ENCODE measurements around the gene TAF1D.

Gene TAF1D

GRCh38 chr11:93733474-93733873 lies 7.8 kb downstream of the TAF1D start:
- TF ChIP-seq, protein P1, sequence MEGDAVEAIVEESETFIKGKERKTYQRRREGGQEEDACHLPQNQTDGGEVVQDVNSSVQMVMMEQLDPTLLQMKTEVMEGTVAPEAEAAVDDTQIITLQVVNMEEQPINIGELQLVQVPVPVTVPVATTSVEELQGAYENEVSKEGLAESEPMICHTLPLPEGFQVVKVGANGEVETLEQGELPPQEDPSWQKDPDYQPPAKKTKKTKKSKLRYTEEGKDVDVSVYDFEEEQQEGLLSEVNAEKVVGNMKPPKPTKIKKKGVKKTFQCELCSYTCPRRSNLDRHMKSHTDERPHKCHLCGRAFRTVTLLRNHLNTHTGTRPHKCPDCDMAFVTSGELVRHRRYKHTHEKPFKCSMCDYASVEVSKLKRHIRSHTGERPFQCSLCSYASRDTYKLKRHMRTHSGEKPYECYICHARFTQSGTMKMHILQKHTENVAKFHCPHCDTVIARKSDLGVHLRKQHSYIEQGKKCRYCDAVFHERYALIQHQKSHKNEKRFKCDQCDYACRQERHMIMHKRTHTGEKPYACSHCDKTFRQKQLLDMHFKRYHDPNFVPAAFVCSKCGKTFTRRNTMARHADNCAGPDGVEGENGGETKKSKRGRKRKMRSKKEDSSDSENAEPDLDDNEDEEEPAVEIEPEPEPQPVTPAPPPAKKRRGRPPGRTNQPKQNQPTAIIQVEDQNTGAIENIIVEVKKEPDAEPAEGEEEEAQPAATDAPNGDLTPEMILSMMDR (conservative IDR thresholded peaks at IDR 0.05; ENCODE audit: low read depth, low read length), result no peak
- H3K4me3 ChIP-seq (ENCODE audit: low read depth, low read length), result no peak overlapping the region
- no peak for DNase-seq (ENCODE audit: low read depth)

GRCh38 chr11:93732237-93732892 lies 8.9 kb downstream of the TAF1D start:
- no peak for DNase-seq (ENCODE audit: low read depth)
- H3K4me3 ChIP-seq (ENCODE audit: low read depth, low read length), result no peak overlapping the region
- TF ChIP-seq, protein P1 (conservative IDR thresholded peaks at IDR 0.05; ENCODE audit: low read depth, low read length), result no peak

GRCh38 chr11:93730108-93731107 lies 10.9 kb downstream of the TAF1D start:
- no peak overlapping the region for H3K4me3 ChIP-seq (ENCODE audit: low read depth, low read length)
- DNase-seq (ENCODE audit: low read depth), result no peak
- TF ChIP-seq, protein P1 (conservative IDR thresholded peaks at IDR 0.05; ENCODE audit: low read depth, low read length), result no peak

- no peak overlapping the region for H3K4me3 ChIP-seq (ENCODE audit: low read depth, low read length)
- TF ChIP-seq, protein P1 (conservative IDR thresholded peaks at IDR 0.05; ENCODE audit: low read depth, low read length), result no peak
- no peak for DNase-seq (ENCODE audit: low read depth)
These were observed 12.1 kb downstream of the TAF1D start for GRCh38 chr11:93729129-93729616.

DNA sequence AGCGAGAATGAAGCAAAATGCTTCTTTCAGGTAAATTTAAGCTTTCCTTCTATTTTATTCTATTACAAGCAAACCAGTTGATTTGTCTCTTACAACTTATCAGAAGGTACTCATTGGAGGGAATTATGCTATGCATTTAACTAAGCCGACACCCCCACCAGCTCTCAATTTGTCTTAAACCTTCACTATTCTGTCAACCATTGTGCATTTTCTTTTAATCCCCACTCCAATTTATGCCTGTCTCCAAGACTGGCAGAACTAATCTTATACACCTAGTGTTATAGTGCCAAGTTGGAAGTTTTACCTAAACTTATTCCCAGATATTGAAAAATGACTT lies 12.5 kb downstream of the TAF1D start:
- no peak for DNase-seq (ENCODE audit: low read depth)
- TF ChIP-seq, protein P1 (conservative IDR thresholded peaks at IDR 0.05; ENCODE audit: low read depth, low read length), result no peak

DNA sequence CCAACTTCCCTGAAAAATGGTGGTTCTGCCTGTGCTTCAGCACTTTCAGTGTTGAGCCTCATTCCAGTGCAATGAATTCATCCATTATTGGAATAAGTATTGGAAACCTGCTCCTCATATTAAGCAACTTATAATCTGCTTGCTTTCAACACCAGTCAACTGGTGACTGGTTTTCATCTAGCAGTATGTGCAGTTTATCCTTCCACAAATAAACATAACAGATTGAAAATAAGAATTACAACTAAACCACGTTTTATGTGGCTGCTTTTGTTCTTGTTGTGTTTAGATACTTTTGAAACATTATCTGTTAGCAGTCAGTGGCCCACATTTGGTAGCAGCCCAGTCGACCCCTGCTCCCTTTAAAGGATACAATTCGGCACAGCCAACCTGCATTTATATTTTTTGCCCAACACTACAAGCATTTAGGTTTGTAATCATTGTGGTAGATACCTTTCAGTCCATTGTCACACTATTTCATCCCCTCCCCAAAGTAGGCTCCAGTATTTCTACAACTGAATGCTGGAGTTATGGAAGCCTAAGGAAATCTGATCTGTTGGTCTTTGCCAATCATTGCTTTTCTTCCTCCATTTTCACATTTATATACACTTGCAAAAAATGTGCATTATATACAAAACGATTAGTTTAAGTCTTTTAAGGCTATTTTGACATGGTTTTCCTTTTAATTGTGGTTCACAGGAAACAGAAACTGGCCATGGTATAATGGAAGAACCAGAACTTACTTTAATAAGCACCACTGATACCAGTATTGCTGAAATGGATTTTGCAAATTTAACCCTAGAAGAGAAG lies 13.1 kb downstream of the TAF1D start:
- DNase-seq (ENCODE audit: low read depth), result no peak
- H3K4me3 ChIP-seq (ENCODE audit: low read depth, low read length), result no peak overlapping the region
- TF ChIP-seq, protein P1 (conservative IDR thresholded peaks at IDR 0.05; ENCODE audit: low read depth, low read length), result no peak

More for the DNA sequence above, 12.5 kb downstream of the TAF1D start:
- H3K4me3 ChIP-seq (ENCODE audit: low read depth, low read length), result no peak overlapping the region
